ENCODE results near the gene KLK4.

The KLK4 gene

DNA sequence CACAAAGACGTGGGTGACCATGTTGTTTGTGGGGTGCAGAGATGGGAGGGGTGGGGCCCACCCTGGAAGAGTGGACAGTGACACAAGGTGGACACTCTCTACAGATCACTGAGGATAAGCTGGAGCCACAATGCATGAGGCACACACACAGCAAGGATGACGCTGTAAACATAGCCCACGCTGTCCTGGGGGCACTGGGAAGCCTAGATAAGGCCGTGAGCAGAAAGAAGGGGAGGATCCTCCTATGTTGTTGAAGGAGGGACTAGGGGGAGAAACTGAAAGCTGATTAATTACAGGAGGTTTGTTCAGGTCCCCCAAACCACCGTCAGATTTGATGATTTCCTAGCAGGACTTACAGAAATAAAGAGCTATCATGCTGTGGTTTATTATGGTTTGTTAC is 32.3 kb downstream of the KLK4 start:
- DNase-seq, result no peak

DNA sequence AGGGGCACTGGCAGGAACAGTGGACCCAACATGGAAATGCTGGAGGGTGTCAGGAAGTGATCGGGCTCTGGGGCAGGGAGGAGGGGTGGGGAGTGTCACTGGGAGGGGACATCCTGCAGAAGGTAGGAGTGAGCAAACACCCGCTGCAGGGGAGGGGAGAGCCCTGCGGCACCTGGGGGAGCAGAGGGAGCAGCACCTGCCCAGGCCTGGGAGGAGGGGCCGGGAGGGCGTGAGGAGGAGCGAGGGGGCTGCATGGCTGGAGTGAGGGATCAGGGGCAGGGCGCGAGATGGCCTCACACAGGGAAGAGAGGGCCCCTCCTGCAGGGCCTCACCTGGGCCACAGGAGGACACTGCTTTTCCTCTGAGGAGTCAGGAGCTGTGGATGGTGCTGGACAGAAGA is 33.9 kb downstream of the KLK4 start:
- no peak for DNase-seq

DNA sequence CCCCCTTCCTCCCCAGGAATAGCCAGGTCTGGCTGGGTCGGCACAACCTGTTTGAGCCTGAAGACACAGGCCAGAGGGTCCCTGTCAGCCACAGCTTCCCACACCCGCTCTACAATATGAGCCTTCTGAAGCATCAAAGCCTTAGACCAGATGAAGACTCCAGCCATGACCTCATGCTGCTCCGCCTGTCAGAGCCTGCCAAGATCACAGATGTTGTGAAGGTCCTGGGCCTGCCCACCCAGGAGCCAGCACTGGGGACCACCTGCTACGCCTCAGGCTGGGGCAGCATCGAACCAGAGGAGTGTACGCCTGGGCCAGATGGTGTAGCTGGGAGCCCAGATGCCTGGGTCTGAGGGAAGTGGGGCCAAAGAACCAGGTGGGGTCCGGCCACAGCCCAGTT is 34.7 kb downstream of the KLK4 start:
- no peak for DNase-seq

DNA sequence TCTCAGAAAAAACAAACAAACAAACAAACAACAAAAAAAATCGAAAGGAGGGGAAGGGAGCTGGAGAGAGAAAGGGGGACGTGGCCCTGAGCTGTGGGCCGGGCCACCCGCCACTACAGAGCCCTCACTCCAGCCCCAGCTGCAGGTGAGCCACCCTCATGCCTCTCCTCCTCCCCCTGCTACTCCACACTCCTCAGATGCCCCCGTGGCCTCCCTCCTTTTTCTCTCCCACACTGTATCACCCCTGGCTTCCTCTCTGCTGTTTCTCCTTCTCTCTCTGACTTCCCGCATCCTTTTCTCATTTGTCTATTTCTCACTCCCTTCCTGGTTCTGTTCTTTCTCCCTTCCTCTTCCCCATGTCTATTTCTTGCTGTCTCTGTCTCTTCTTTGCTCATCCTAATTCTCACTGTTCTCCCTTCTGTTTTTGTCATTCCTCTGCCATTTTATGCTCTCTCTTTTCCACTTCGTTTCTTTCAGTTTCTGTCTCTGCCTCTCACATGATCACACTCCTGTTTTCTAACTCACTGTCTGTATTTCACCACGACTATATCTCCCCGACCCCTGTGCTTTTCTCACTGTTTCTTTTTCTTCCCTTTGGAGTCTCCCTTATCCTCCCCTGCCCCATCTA is 35.3 kb downstream of the KLK4 start:
- DNase-seq, result no peak

DNA sequence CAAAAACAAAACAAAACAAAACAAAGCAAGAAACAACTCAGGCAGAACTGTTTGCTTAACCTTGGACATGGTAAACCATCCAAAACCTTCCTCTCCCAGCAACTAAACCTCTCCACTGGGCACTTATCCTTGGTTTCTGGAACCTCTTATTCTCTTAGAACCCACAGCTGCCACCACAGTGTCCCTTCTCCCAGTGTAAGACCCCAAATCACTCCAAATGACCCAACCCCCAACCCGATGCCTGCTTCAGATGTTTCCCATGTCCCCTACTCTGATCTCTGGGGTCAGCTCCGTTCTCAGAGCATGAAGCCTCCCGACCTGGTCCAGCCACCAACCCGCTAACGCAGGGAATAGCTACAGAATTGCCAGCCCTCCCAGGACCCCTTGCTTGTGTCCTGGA is 37.0 kb downstream of the KLK4 start:
- DNase-seq, result no peak

DNA sequence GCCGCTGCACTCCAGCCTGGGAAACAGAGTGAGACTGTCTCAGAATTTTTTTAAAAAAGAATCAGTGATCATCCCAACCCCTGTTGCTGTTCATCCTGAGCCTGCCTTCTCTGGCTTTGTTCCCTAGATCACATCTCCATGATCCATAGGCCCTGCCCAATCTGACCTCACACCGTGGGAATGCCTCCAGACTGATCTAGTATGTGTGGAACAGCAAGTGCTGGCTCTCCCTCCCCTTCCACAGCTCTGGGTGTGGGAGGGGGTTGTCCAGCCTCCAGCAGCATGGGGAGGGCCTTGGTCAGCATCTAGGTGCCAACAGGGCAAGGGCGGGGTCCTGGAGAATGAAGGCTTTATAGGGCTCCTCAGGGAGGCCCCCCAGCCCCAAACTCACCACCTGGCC is 38.1 kb downstream of the KLK4 start, which contains the start of gene KLK2:
TSS of gene KLK2 (plus strand) at position 384 of the 400 bp plus-strand sequence. CDS start 35 bp downstream, outside the sequence.
- no peak for DNase-seq

DNA sequence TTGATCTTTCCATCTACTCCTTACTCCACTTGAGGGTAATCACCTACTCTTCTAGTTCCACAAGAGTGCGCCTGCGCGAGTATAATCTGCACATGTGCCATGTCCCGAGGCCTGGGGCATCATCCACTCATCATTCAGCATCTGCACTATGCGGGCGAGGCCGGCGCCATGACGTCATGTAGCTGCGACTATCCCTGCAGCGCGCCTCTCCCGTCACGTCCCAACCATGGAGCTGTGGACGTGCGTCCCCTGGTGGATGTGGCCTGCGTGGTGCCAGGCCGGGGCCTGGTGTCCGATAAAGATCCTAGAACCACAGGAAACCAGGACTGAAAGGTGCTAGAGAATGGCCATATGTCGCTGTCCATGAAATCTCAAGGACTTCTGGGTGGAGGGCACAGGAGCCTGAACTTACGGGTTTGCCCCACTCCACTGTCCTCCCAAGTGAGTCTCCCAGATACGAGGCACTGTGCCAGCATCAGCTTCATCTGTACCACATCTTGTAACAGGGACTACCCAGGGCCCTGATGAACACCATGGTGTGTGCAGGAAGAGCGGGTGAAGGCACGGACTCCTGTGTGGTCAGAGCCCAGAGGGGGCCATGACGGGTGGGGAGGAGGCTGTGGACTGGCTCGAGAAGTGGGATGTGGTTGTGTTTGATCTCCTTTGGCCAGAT is 40.6 kb downstream of the KLK4 start:
- DNase-seq, result peak in 1 of 4 experiments; percentile 5

DNA sequence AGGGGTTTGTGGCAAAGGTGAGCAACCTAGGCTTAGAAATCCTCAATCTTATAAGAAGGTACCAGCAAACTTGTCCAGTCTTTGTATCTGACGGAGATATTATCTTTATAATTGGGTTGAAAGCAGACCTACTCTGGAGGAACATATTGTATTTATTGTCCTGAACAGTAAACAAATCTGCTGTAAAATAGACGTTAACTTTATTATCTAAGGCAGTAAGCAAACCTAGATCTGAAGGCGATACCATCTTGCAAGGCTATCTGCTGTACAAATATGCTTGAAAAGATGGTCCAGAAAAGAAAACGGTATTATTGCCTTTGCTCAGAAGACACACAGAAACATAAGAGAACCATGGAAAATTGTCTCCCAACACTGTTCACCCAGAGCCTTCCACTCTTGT is 41.7 kb downstream of the KLK4 start:
- DNase-seq, result no peak

DNA sequence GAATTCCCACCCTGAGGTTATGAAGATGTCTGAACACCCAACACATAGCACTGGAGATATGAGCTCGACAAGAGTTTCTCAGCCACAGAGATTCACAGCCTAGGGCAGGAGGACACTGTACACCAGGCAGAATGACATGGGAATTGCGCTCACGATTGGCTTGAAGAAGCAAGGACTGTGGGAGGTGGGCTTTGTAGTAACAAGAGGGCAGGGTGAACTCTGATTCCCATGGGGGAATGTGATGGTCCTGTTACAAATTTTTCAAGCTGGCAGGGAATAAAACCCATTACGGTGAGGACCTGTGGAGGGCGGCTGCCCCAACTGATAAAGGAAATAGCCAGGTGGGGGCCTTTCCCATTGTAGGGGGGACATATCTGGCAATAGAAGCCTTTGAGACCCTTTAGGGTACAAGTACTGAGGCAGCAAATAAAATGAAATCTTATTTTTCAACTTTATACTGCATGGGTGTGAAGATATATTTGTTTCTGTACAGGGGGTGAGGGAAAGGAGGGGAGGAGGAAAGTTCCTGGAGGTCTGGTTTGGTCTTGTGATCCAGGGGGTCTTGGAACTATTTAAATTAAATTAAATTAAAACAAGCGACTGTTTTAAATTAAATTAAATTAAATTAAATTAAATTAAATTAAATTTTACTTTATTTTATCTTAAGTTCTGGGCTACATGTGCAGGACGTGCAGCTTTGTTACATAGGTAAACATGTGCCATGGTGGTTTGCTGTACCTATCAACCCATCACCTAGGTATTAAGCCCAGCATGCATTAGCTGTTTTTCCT is 49.5 kb downstream of the KLK4 start:
- no peak for DNase-seq

DNA sequence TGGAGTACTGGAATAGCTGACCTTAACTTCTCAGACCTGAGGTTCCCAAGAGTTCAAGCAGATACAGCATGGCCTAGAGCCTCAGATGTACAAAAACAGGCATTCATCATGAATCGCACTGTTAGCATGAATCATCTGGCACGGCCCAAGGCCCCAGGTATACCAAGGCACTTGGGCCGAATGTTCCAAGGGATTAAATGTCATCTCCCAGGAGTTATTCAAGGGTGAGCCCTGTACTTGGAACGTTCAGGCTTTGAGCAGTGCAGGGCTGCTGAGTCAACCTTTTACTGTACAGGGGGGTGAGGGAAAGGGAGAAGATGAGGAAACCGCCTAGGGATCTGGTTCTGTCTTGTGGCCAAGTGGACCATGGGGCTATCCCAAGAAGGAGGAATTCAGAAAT is 50.2 kb downstream of the KLK4 start:
- DNase-seq, result no peak

DNA sequence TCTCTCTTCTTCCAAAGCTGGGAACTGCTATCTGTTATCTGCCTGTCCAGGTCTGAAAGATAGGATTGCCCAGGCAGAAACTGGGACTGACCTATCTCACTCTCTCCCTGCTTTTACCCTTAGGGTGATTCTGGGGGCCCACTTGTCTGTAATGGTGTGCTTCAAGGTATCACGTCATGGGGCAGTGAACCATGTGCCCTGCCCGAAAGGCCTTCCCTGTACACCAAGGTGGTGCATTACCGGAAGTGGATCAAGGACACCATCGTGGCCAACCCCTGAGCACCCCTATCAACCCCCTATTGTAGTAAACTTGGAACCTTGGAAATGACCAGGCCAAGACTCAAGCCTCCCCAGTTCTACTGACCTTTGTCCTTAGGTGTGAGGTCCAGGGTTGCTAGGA is 51.3 kb downstream of the KLK4 start:
- no peak for DNase-seq

DNA sequence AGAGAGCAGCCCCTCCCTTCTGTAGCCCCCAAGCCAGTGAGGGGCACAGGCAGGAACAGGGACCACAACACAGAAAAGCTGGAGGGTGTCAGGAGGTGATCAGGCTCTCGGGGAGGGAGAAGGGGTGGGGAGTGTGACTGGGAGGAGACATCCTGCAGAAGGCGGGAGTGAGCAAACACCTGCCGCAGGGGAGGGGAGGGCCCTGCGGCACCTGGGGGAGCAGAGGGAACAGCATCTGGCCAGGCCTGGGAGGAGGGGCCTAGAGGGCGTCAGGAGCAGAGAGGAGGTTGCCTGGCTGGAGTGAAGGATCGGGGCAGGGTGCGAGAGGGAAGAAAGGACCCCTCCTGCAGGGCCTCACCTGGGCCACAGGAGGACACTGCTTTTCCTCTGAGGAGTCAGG is 52.3 kb downstream of the KLK4 start:
- DNase-seq, result no peak

DNA sequence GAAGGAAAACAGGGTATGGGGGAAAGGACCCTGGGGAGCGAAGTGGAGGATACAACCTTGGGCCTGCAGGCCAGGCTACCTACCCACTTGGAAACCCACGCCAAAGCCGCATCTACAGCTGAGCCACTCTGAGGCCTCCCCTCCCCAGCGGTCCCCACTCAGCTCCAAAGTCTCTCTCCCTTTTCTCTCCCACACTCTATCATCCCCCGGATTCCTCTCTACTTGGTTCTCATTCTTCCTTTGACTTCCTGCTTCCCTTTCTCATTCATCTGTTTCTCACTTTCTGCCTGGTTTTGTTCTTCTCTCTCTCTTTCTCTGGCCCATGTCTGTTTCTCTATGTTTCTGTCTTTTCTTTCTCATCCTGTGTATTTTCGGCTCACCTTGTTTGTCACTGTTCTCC is 53.8 kb downstream of the KLK4 start:
- DNase-seq, result no peak

All from suppressor macrophage (primary cell).